ENCODE measurements around the gene DLG2. TPM values are rescaled to one million over a fixed set of nuclear protein-coding genes. Genes with fewer than 3 reads are reported as not detected.

The DLG2 gene
- total RNA-seq, 1 donor from 2014 or later = 0.26 TPM

- FAIRE-seq = no peak
- TF ChIP-seq, protein P1, sequence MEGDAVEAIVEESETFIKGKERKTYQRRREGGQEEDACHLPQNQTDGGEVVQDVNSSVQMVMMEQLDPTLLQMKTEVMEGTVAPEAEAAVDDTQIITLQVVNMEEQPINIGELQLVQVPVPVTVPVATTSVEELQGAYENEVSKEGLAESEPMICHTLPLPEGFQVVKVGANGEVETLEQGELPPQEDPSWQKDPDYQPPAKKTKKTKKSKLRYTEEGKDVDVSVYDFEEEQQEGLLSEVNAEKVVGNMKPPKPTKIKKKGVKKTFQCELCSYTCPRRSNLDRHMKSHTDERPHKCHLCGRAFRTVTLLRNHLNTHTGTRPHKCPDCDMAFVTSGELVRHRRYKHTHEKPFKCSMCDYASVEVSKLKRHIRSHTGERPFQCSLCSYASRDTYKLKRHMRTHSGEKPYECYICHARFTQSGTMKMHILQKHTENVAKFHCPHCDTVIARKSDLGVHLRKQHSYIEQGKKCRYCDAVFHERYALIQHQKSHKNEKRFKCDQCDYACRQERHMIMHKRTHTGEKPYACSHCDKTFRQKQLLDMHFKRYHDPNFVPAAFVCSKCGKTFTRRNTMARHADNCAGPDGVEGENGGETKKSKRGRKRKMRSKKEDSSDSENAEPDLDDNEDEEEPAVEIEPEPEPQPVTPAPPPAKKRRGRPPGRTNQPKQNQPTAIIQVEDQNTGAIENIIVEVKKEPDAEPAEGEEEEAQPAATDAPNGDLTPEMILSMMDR (IDR thresholded peaks at IDR 0.05; ENCODE audit: insufficient read depth, low read length, severe bottlenecking) = no peak
Observed at GRCh38 chr11:84071851-84072250, 1555.3 kb downstream of the DLG2 start.

GRCh38 chr11:84069048-84069447 lies 1558.1 kb downstream of the DLG2 start:
- DNase-seq (ENCODE audit: low read depth) = no peak
- Histone ChIP-seq H3K4me3 (ENCODE audit: low read depth, low read length) (no peak overlapping the region), H3K27me3 (ENCODE audit: control insufficient read depth, insufficient read depth, low read length) (no peaks in the 10 kb centered on the region), H3K36me3 (ENCODE audit: control insufficient read depth, insufficient read depth, low read length) (no peaks in the 10 kb centered on the region)
- TF ChIP-seq, protein P1 (IDR thresholded peaks at IDR 0.05; ENCODE audit: insufficient read depth, low read length, severe bottlenecking) = no peak
- no peak for FAIRE-seq

More at GRCh38 chr11:84071851-84072250, 1555.3 kb downstream of the DLG2 start:
- Histone ChIP-seq H3K27me3 (ENCODE audit: control insufficient read depth, insufficient read depth, low read length) (no peaks in the 10 kb centered on the region), H3K4me3 (ENCODE audit: low read depth, low read length) (no peak overlapping the region), H3K36me3 (ENCODE audit: control insufficient read depth, insufficient read depth, low read length) (no peaks in the 10 kb centered on the region)
- no peak for DNase-seq (ENCODE audit: low read depth)

DNA sequence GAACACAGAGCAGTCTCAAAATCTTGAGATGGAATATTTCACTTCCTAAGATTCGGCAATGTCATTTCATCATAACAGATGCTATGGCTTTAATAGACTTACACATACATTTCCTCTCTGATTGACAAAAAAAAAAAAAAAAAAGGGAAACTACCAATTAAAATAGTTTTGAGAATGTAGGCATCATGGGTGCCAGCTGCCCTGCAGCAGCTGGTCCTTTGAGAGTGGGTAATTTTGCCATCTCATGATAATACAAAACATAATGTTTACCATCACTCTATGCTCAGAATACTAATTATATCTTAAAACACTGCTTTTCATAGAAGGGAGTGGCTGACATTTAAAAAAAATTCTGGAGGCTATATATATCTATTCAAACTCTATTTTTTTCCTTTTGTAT lies 1565.4 kb downstream of the DLG2 start:
- FAIRE-seq = no peak
- Histone ChIP-seq H3K36me3 (ENCODE audit: control insufficient read depth, insufficient read depth, low read length) (no peaks in the 10 kb centered on the region), H3K27me3 (ENCODE audit: control insufficient read depth, insufficient read depth, low read length) (no peaks in the 10 kb centered on the region), H3K4me3 (ENCODE audit: low read depth, low read length) (no peak overlapping the region)
- DNase-seq (ENCODE audit: low read depth) = no peak
- TF ChIP-seq, protein P1 (IDR thresholded peaks at IDR 0.05; ENCODE audit: insufficient read depth, low read length, severe bottlenecking) = no peak

GRCh38 chr11:84056653-84057376 lies 1570.3 kb downstream of the DLG2 start:
- TF ChIP-seq, protein P1 (IDR thresholded peaks at IDR 0.05; ENCODE audit: insufficient read depth, low read length, severe bottlenecking) = no peak
- FAIRE-seq (no peak), DNase-seq (ENCODE audit: low read depth) (no peak)
- H3K36me3 ChIP-seq (ENCODE audit: control insufficient read depth, insufficient read depth, low read length) = no peaks in the 10 kb centered on the region
- no peak overlapping the region for H3K4me3 ChIP-seq (ENCODE audit: low read depth, low read length)
- H3K27me3 ChIP-seq (ENCODE audit: control insufficient read depth, insufficient read depth, low read length) = no peaks in the 10 kb centered on the region

DNA sequence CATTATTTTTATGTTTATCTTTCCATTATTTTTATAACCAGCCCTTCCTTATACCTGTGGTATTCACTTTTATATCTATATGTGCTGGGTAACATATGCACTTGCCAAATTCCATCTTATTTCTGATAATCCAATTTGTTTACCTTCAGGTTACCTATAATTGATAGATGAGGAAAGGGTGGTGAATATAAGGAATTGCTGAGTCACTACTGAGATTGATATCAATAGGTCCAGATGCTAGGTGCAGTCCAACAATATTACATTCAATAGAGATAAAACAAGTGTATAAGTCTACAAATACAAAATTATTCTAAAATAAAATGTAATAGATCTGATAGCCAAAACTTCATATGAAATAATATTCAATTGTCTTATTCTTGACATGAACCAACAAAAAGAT lies 1582.0 kb downstream of the DLG2 start:
- no peaks in the 10 kb centered on the region for H3K27me3 ChIP-seq (ENCODE audit: control insufficient read depth, insufficient read depth, low read length)
- DNase-seq (ENCODE audit: low read depth) (no peak), FAIRE-seq (no peak)
- H3K36me3 ChIP-seq (ENCODE audit: control insufficient read depth, insufficient read depth, low read length) = no peaks in the 10 kb centered on the region
- TF ChIP-seq, protein P1 (IDR thresholded peaks at IDR 0.05; ENCODE audit: insufficient read depth, low read length, severe bottlenecking) = no peak
- H3K4me3 ChIP-seq (ENCODE audit: low read depth, low read length) = no peak overlapping the region

- Histone ChIP-seq H3K27me3 (ENCODE audit: control insufficient read depth, insufficient read depth, low read length) (no peaks in the 10 kb centered on the region), H3K36me3 (ENCODE audit: control insufficient read depth, insufficient read depth, low read length) (no peaks in the 10 kb centered on the region), H3K4me3 (ENCODE audit: low read depth, low read length) (no peak overlapping the region)
- TF ChIP-seq, protein P1 (IDR thresholded peaks at IDR 0.05; ENCODE audit: insufficient read depth, low read length, severe bottlenecking) = no peak
- DNase-seq (ENCODE audit: low read depth) (no peak), FAIRE-seq (no peak)
Observed at GRCh38 chr11:84044706-84045105, 1582.4 kb downstream of the DLG2 start.

All from bronchial epithelial cell (primary cell).